ENCODE data around the gene FRMD5.

The FRMD5 gene

GRCh38 chr15:43958861-43959330, 236.2 kb downstream of the FRMD5 start:
- peak; percentile 13 to 65 for DNase-seq

GRCh38 chr15:43957724-43958123, 237.3 kb downstream of the FRMD5 start:
- no peak for DNase-seq

GRCh38 chr15:43955140-43955539, 239.9 kb downstream of the FRMD5 start:
- peak in 1 of 2 experiments; percentile 10 for DNase-seq

DNA sequence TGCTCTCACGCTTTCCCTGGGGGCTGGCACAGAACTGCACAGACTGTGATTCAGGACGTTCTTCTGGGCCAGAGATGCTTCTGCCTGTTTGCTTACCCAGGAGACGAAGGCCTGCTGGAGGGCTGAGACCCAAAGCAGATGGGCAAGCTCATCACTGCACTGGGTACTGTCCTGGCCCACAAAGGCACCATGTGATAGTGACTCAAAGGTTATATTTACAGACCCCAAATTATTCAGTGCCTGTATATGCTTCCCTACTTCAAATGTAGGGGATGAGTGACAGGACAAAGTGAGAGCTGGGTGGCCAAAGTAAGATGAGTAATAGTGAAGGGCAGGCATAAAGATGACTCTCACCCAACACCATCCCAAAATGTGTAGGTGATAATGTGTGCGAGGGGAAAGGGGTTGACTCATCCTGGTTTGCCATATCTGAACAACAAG, 240.9 kb downstream of the FRMD5 start:
- peak; percentile 28 to 74 for DNase-seq

- DNase-seq = no peak
Observed at GRCh38 chr15:43953402-43953801, 241.7 kb downstream of the FRMD5 start.

GRCh38 chr15:43950531-43950930, 244.5 kb downstream of the FRMD5 start:
- no peak for DNase-seq

DNA sequence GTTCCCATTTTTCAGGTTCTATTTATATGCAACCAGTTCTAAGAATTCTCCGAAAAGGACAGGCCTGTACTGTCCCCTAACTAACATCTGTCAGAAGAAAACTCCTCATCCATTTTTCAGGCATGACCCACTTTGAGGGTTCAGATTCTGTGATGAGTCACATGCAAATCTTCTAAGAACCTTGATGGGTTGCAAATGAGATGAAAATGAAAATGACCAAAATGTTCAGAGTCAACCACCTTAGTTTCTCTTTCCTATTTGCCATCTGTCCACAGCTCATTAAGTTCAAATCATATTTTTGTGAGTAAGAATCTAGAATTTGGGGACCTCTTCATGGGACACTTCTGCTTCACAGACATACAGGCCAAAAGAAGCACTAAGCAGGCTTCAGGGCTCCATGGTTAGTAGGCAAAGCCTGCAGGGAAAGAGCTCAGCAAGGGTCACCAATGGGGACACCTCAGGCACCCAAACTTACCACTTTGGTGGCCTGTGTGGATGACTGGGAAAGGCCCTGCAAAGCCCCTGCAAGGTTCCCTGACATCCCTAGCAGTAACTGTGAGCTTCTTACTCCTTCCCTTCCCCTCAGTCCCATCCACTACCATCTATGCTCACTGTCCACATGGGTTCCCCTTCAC, 246.3 kb downstream of the FRMD5 start:
- no peak for DNase-seq

DNA sequence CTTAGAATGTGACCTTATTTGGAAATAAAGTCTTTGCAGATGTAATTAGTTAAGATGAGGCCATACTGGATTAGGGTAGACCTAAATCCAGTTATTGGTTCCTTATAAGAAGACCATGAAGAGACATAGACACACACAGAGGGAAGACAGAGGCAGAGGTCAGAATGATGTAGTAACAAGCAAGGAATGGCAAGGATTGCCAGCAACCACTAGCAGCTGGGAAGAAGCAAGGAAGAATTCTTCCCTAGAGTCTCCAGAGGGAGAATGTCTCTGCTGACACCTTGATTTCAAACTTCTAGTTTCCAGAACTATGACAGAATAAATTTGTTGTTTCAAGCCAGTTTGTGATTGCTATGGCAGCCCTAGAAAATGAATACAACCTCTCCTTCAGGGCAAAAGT, 251.6 kb downstream of the FRMD5 start:
- DNase-seq = no peak

DNA sequence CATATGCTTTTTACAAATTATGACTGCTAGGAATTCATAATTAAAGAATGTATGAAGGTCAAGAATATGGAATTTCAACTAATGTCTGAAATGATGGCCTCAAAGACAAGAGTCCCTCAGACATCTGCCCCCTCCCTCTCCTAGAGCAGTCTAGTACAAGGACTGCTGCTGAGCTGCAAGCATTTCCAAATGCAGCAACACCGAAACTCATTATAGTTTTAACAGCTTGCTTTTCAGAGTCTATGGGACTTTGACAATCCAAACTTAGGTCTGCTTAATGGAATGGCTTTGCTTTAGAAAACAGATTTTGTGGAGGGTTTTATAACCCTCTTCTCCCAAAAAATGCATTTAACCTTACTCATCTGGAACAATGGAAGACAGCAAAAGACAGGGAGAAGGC, 252.9 kb downstream of the FRMD5 start:
- no peak for DNase-seq

GRCh38 chr15:43941555-43941954, 253.5 kb downstream of the FRMD5 start:
- no peak for DNase-seq

GRCh38 chr15:43941071-43941470, 254.0 kb downstream of the FRMD5 start:
- no peak for DNase-seq

GRCh38 chr15:43939070-43939469, 256.0 kb downstream of the FRMD5 start:
- peak in 1 of 2 experiments; percentile 17 for DNase-seq

GRCh38 chr15:43934480-43934879, 260.6 kb downstream of the FRMD5 start:
- no peak for DNase-seq

DNA sequence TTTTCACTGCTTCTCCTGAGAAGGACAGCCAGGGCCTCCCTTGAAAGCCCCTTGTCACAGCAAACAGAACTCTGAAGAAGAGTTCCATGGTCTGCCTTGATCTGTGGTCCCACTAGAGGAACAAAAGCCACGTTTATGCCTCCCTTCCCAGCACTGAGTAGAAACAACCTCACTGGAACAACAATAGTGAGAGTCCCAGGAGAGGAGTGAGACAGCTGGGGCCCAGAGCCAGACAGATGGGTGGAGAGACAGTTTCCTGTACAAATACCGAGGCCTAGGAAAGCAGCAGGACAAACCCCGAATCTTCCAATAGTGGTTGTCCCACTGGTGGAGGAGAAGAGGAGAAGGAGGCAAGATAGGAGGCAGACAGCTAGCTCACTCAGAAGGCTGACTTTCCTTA, 262.2 kb downstream of the FRMD5 start:
- peak in 1 of 2 experiments; percentile 22 for DNase-seq

GRCh38 chr15:43931790-43932435, 263.2 kb downstream of the FRMD5 start:
- DNase-seq = no peak

- DNase-seq = no peak
Observed at GRCh38 chr15:43931119-43931518, 264.0 kb downstream of the FRMD5 start.

- DNase-seq = no peak
Observed at GRCh38 chr15:43930556-43930955, 264.5 kb downstream of the FRMD5 start.

- peak in 1 of 2 experiments; percentile 59 for DNase-seq
Observed at GRCh38 chr15:43930079-43930478, 265.0 kb downstream of the FRMD5 start.

- no peak for DNase-seq
Observed at GRCh38 chr15:43928152-43928551, 266.9 kb downstream of the FRMD5 start.

- no peak for DNase-seq
Observed at GRCh38 chr15:43927203-43927602, 267.9 kb downstream of the FRMD5 start.

GRCh38 chr15:43923553-43923952, 271.5 kb downstream of the FRMD5 start:
- no peak for DNase-seq

GRCh38 chr15:43922021-43922420, 273.1 kb downstream of the FRMD5 start:
- no peak for DNase-seq

DNA sequence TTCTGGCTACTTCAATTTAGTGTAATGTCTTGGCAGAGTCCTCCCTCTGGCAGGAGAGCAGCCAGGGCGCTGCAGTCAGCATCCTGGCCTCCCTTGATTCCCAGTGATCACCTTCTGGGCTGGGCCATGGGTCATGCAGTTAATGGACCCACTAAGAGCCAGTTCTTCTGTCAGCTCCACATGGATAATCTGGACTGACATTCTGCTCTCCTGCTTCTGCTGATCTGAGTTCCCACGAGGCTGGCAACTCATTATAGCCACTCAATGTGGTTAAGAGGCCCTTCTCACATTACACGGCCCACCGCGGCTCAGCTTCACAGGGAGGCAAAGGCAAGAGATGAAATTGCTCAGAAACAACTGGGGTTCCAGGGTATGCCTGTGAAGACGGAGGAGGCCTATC, 274.3 kb downstream of the FRMD5 start:
- peak in 1 of 2 experiments; percentile 33 for DNase-seq

- no peak for DNase-seq
Observed at GRCh38 chr15:43920254-43920600, 274.8 kb downstream of the FRMD5 start.

All from NCI-H446 (cell line).